Activated CD8-positive, alpha-beta memory T cell treated with anti-CD3 and anti-CD28 coated beads, Interleukin-2, amount 10 ng/mL, durations not matched to agents 7 days and 5 days (primary cell): ENCODE measurements around the gene LEFTY1. TPM values are rescaled to one million over a fixed set of nuclear protein-coding genes. Genes with fewer than 3 reads are reported as not detected.

ENCODE experiments used
- ATAC-seq: fragments of 150-1000 bp; cut with Tn5 transposase; one replicate; pipeline ENCODE4 v1.10.0; 2021; ENCODE audit warnings: moderate library complexity
- CTCF ChIA-PET: fragments of 350-600 bp; sonication (Branson Sonifier 250); formaldehyde crosslinking; loops from one replicate; lab custom pipeline; 2021; ENCODE audit warnings: antibody characterized with exemption; lab: Charles Lee
- DNase-seq: peaks from one replicate; pipeline ENCODE4 v3.0.0-alpha.2; 2020
- H3K27ac Mint-ChIP-seq: one replicate; pipeline ENCODE4 v1.8.0; 2021; ENCODE audit warnings: mild to moderate bottlenecking, mixed read lengths
- H3K27me3 Mint-ChIP-seq: one replicate; pipeline ENCODE4 v1.8.0; 2021; ENCODE audit warnings: mixed read lengths
- H3K36me3 Mint-ChIP-seq: one replicate; pipeline ENCODE4 v1.8.0; 2021; ENCODE audit warnings: mild to moderate bottlenecking, mixed read lengths
- H3K4me1 Mint-ChIP-seq: one replicate; pipeline ENCODE4 v1.8.0; 2021; ENCODE audit warnings: mixed read lengths
- H3K4me3 Mint-ChIP-seq: one replicate; pipeline ENCODE4 v1.8.0; 2021; ENCODE audit warnings: mild to moderate bottlenecking, moderate library complexity, mixed read lengths
- H3K9me3 Mint-ChIP-seq: one replicate; pipeline ENCODE4 v1.8.0; 2022; ENCODE audit warnings: low read depth, mixed read lengths
- total RNA-seq, 2 experiments: library from RNA; stranded (reverse); gene quantifications; one replicate each; pipeline ENCODE4 v1.2.3, GENCODE V29; 2021

Gene LEFTY1
- total RNA-seq, 2 experiments from 2014 or later = not detected

DNA sequence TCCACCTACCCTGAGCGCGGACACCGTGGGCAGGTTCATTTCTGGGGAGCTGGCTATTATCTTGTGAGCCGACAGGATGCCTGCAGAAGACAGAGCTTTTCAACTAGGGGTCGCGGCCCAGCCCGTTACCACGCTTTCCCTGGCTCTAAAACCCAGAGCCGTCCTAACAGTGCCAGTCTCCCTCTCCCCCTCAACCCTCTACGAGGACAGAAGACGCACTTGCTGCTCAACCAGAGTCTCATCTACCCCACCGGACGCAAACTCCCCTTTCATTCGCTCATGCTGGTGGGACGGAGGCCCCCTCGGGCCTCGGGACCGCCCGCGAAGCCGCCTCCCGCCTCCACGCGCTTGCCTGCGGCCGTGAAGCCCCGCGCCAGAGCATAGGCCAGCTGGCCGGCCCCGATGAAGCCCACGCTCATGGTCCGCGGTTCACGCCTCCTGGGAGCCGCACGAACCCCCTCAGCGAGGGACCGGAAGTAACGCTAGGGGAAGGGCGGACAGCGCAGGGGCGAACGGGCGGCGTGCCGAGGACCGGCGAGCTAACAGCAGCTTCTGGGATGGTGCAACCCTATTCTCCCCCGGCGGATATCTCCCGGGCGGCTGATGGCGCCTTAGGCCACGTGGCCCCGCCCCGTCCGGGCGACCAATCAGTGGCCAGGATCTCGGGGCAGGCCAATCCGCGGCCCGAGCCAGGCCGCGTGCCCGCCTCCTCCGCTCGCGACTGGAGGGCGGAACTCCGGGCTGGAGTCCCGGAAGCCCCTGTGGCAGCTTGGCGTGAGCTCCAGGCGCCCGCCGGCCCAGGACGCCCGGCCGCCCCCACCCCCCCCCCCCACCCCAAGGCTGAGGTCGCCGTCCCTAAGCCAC lies 35.0 kb upstream of the LEFTY1 start, which contains the start of gene PYCR2:
PYCR2 (minus strand) TSS at position 559 of the 864 bp plus-strand sequence; CDS start at position 419, 140 bp downstream.
- Mint-ChIP-seq H3K27me3 (no peaks in the 10 kb centered on the region), H3K4me1 (peaks cover 44% of the 10 kb centered on the region), H3K9me3 (no peaks in the 10 kb centered on the region), H3K27ac (peak within 1 kb of the TSS; percentile 93), H3K36me3 (peaks cover 19% of the 10 kb centered on the region), H3K4me3 (peak within 1 kb of the TSS; percentile 96)
- DNase-seq (peak; percentile 96), ATAC-seq (peak; percentile 99)
- CTCF ChIA-PET = interaction anchor here (0.6 to 8.3 kb wide), 18 partner anchors 9 to 1482 kb away, joined by 3 to 36 read pairs (median 5); partner anchors contain the start of genes SRP9 and TMEM63A

DNA sequence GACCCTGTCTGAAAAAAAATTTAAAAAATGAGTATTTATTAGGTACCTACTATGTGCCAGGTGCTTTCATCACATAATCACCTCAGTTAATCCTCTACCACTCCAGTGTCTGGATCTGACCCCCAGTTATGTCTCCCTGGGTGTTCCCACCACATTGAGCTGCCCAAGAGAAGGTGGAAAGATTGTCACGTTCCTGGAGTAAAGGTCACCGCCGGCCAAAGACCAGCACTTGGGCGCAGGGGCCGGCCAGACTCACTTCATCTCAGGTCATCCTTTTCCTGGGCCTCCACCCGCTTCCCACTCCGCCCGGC lies 34.4 kb upstream of the LEFTY1 start:
- DNase-seq (no peak), ATAC-seq (no peak)
- peaks cover 45% of the 10 kb centered on the region for H3K4me1 Mint-ChIP-seq
- CTCF ChIA-PET = interaction anchor here (0.6 to 8.3 kb wide), 14 partner anchors 12 to 1482 kb away, joined by 3 to 36 read pairs (median 5); partner anchors contain the start of genes SRP9 and TMEM63A
- peaks cover 22% of the 10 kb centered on the region for H3K36me3 Mint-ChIP-seq
- H3K4me3 Mint-ChIP-seq = peak overlapping the region; percentile 96
- peak overlapping the region; percentile 93 for H3K27ac Mint-ChIP-seq
- H3K27me3 Mint-ChIP-seq = no peaks in the 10 kb centered on the region
- H3K9me3 Mint-ChIP-seq = no peaks in the 10 kb centered on the region

DNA sequence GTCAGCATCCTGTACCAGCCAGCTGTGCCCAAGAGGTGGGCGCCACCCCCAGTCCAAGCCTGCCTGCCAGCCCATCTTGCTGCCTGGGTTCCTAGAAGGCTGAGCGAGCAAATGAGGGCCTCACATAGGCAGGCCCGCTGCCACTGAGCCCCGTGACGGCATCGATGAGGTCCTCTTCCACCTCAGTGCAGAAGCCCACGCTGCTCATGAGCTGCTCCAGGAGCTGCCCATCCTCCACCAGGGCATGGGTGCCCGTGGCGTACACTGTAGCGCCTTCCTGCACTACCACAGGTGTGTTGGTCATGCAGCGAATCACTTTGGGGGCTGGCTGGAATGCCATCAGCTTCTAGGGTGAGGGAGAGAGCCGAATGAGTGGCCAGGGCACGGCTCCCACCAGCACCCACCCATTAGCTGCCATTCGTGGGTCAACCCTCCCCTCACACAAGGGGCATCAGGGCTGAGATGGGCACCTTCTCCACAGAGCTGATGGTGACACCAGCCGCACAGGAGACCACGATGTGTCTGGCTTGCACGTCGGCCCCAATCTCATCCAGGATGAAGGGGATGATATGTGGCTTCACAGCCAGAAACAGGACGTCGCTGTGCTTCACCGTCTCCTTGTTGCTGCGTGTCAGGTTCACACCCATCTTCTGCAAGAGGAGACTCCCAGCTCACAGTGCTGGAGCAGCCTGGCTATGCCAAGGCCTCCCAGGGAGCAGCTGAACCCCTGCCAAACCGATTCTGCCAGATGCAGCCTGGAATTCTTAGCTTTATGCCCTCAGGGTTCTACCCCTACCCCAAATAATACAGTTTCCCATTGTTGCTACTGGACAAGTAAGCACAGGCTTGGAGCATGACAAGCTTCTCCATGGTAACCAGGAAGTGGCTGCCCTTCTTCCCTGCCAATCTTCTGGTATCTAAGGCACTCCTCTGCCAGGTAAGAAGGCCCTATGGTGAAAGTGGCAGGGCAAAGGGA lies 33.1 kb upstream of the LEFTY1 start:
- H3K36me3 Mint-ChIP-seq = peaks cover 31% of the 10 kb centered on the region
- no peak for ATAC-seq
- no peak for DNase-seq
- peaks cover 51% of the 10 kb centered on the region for H3K4me1 Mint-ChIP-seq
- H3K27ac Mint-ChIP-seq = no peak overlapping the region
- H3K27me3 Mint-ChIP-seq = no peaks in the 10 kb centered on the region
- no peak overlapping the region for H3K4me3 Mint-ChIP-seq
- no peaks in the 10 kb centered on the region for H3K9me3 Mint-ChIP-seq
- CTCF ChIA-PET = interaction anchor here (0.9 to 8.3 kb wide), 5 partner anchors 11 to 447 kb away, joined by 3 to 36 read pairs (median 3); partner anchors contain the start of gene SRP9

DNA sequence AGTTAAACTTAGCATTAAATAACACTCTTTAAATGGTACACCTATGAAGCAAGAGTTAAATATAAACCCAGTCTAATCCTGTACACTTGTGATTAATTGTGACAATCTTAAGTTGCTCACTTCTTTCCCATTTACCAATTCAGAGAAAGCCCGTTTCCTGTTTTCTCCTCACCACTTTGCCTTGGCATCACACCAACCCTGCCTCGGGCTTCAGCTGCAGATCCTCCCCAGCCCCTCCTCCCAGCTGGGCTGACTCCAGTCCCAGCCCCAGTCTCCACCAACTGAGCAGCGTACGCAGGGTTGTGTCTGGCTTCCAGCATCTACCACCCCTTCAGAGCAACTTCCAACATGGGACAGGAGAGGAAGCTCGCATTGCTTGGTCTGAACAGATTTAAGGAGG lies 31.0 kb upstream of the LEFTY1 start:
- no peaks in the 10 kb centered on the region for H3K9me3 Mint-ChIP-seq
- DNase-seq (no peak), ATAC-seq (no peak)
- H3K4me3 Mint-ChIP-seq = no peak overlapping the region
- no peaks in the 10 kb centered on the region for H3K27me3 Mint-ChIP-seq
- peaks cover 31% of the 10 kb centered on the region for H3K36me3 Mint-ChIP-seq
- CTCF ChIA-PET = interaction anchor here (1.2 to 8.3 kb wide), 2 partner anchors 9 to 445 kb away, joined by 3 to 36 read pairs; no protein-coding TSS in a partner anchor
- H3K27ac Mint-ChIP-seq = peak overlapping the region; percentile 64
- H3K4me1 Mint-ChIP-seq = peaks cover 44% of the 10 kb centered on the region

DNA sequence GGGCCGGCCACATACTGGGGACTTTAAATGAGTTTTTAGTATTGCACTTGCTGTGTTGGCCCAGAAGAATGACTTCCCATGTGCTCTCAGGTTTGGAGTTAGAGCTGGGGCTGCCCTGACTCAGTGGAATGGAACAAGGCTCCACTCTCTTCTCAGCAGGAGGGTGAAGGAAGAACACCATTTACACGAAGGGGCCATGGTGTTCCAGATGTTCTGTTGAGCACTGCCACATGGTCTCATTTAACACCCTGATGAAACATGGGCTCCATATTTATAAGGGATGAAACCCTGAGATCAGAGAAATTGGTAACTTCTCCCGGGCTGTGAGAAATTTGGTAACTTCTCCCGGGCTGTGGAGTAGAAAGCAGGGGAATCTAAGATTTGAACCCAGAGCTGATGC lies 29.3 kb upstream of the LEFTY1 start:
- peaks cover 37% of the 10 kb centered on the region for H3K4me1 Mint-ChIP-seq
- no peak overlapping the region for H3K27ac Mint-ChIP-seq
- DNase-seq (no peak), ATAC-seq (no peak)
- no peak overlapping the region for H3K4me3 Mint-ChIP-seq
- no peaks in the 10 kb centered on the region for H3K9me3 Mint-ChIP-seq
- no peaks in the 10 kb centered on the region for H3K27me3 Mint-ChIP-seq
- CTCF ChIA-PET = interaction anchor here (0.7 to 1.3 kb wide), 3 partner anchors 45 to 449 kb away, joined by 3 read pairs; no protein-coding TSS in a partner anchor
- H3K36me3 Mint-ChIP-seq = peaks cover 29% of the 10 kb centered on the region

DNA sequence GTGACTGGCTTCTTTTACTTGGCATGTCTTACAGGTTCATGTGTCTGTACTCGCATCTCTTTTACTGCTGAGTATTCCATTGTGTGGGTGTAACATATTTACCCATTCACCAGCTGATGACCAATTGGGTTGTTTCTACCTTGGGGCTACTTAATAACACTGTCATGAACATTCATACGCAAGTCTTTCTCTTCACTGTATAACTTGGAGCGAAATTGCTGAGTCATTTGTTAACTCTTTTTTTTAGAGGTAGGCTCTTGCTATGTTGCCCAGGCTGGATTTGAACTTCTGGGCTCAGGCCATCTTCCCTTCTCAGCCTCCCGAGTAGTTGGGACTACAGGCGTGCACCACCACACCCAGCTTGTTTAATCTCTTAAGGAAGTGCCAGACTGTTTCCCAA lies 28.6 kb upstream of the LEFTY1 start:
- Mint-ChIP-seq H3K4me3 (no peak overlapping the region), H3K27ac (peak overlapping the region; percentile 52), H3K4me1 (peaks cover 33% of the 10 kb centered on the region), H3K36me3 (peaks cover 29% of the 10 kb centered on the region), H3K9me3 (no peaks in the 10 kb centered on the region), H3K27me3 (no peaks in the 10 kb centered on the region)
- CTCF ChIA-PET = interaction anchor here (1.2 to 1.3 kb wide), 2 partner anchors 46 to 449 kb away, joined by 3 read pairs; no protein-coding TSS in a partner anchor
- DNase-seq (no peak), ATAC-seq (no peak)

DNA sequence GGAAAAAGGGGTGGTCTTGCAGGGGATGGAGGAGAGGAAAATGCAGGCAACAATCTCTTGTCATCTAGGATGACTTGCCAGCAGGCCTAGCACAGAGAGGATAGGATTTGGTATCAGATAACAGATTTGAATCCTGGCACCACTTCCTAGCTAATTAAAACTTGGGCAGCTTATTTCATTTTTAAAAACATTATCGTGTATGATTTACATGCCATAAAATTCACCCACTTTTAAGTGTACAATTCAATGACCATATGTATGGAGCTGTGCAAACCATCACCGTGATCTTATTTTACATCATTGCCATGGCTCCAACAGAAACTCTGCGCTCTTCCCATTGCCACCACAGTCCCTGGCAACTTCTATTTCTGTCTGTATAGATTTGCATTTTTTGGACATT lies 28.2 kb upstream of the LEFTY1 start:
- DNase-seq (no peak), ATAC-seq (no peak)
- Mint-ChIP-seq H3K9me3 (no peaks in the 10 kb centered on the region), H3K4me1 (peaks cover 29% of the 10 kb centered on the region), H3K27ac (no peak overlapping the region), H3K36me3 (peaks cover 29% of the 10 kb centered on the region), H3K4me3 (no peak overlapping the region), H3K27me3 (no peaks in the 10 kb centered on the region)
- CTCF ChIA-PET = interaction anchor here (1.2 to 1.3 kb wide), 2 partner anchors 46 to 448 kb away, joined by 3 read pairs; no protein-coding TSS in a partner anchor

DNA sequence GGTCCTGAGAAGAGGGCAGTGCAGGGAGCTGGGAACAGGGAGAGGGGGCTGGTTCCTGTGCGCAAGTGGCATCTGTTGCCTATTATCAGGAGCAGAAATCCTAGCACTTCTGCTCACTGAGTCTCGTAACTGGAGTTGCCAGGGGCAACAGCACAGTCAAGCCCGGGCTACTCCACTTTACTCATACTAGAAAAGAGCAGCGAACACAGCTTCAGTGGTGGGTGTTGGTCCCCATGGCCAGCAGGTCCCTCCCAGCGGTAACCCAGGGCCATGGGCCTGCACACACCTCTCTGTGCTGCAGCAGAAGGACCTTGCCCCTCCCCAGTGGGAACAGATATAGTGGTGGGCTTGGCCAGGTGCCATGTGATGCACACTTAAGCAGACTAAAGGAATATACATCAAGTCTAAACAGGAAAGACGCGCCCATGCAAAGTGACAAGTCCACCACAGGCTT lies 26.6 kb upstream of the LEFTY1 start:
- Mint-ChIP-seq H3K36me3 (peaks cover 25% of the 10 kb centered on the region), H3K4me1 (peaks cover 20% of the 10 kb centered on the region), H3K4me3 (no peak overlapping the region), H3K27ac (no peak overlapping the region), H3K9me3 (no peaks in the 10 kb centered on the region), H3K27me3 (no peaks in the 10 kb centered on the region)
- ATAC-seq (no peak), DNase-seq (no peak)
- CTCF ChIA-PET = interaction anchor here (1.0 to 1.1 kb wide), 2 partner anchors 138 to 441 kb away, joined by 3 to 5 read pairs; no protein-coding TSS in a partner anchor

DNA sequence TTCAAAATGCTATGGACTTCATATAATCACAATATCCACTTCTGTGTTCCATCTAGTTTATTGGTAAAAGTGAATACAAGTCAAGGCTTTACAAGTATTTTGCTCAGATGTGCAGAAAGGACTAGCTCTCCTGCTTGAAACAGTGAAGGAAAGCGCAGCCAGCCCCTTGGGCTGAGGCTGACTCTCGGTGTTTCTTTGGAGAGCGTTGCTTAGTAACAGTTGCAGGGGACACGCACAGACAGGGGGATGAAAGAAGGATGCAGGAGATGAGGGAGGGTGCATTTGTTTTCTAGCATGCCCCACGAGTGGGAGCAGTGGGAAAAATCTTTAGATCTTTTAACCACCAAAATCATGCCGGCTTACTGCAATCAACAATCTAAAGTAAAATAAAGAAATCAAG lies 26.0 kb upstream of the LEFTY1 start:
- Mint-ChIP-seq H3K27ac (no peak overlapping the region), H3K4me1 (peaks cover 14% of the 10 kb centered on the region), H3K36me3 (peaks cover 20% of the 10 kb centered on the region), H3K27me3 (no peaks in the 10 kb centered on the region), H3K4me3 (no peak overlapping the region), H3K9me3 (no peaks in the 10 kb centered on the region)
- ATAC-seq (no peak), DNase-seq (no peak)
- CTCF ChIA-PET = interaction anchor here (1.1 kb wide), 1 partner anchor 138 kb away, joined by 3 read pairs; no protein-coding TSS in a partner anchor

DNA sequence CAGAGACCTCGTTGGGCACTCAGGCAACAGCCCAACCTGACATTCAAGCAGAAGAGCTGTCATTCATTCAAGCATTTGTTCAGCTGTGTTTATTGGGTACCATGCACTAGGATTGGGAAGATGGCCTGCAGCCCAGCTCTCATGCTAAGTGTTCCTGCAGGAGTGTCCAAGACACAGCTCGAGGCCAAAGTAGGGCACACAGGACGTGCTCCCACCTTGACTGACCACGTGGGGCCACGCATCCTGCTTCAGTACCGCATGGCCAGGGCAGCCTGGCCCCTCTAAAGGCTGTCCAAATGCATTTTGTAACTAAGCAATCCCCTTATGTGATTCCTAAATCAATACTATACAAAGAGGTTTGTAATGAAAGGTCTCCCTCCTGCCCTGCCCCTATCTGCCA lies 25.4 kb upstream of the LEFTY1 start:
- ATAC-seq = no peak
- Mint-ChIP-seq H3K4me1 (peaks cover 10% of the 10 kb centered on the region), H3K27ac (no peak overlapping the region), H3K4me3 (no peak overlapping the region), H3K36me3 (peaks cover 15% of the 10 kb centered on the region), H3K9me3 (no peaks in the 10 kb centered on the region), H3K27me3 (no peaks in the 10 kb centered on the region)
- CTCF ChIA-PET = interaction anchor here (1.2 kb wide), 2 partner anchors 32 to 439 kb away, joined by 3 read pairs; partner anchors contain the start of gene TMEM63A
- no peak for DNase-seq

DNA sequence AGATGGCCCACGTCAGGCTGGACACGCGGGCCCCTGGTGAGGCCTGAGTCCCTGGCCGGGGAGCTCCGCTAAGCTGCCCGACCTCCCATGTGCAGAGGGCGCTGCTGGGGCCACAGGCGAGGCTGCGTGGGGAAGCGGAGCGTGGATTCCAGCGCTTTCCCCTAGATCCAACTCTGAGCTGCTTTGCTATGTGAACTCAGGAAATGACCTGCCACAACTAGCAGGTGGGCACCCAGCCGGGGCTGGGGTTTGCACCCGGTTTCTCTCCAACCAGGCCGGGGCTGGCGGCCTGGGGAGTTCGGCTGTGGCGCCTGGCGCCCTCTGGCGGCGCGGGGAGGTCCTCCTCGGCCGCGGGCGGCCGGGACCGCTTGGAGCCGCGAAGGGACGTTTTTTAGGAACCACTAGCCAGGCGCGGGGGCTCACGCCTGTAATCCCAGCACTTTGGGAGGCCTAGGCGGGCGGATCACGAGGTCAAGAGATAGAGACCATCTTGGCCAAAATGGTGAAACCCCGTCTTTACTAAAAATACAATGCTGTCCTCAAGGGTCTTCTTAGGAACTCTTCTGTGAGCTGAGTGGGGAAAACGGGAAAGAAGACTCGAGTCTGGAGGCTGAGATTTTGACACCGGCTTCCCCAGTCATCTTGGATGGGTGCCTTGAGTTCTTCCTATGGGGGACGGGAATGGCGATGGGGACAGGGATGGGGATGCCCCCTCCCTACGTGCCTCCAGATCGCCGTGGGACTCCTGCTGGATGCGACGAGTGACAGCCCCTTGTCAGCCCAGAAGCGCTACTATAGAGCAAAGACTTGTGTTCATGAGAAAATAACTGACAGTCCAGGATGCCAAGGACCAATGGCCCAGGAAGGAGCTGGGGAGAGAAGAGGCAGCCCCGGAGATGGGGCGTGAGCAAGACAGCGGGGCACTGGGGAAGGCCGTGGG lies 22.5 kb upstream of the LEFTY1 start:
- Mint-ChIP-seq H3K27me3 (no peaks in the 10 kb centered on the region), H3K4me1 (no peaks in the 10 kb centered on the region), H3K27ac (no peak overlapping the region), H3K4me3 (no peak overlapping the region), H3K36me3 (no peaks in the 10 kb centered on the region), H3K9me3 (no peaks in the 10 kb centered on the region)
- CTCF ChIA-PET = interaction anchor here (0.6 to 5.1 kb wide), 28 partner anchors 9 to 438 kb away, joined by 3 to 39 read pairs (median 4); partner anchors contain the start of genes EPHX1, PYCR2, SRP9 and TMEM63A
- DNase-seq (peak; percentile 74), ATAC-seq (peak; percentile 93)

DNA sequence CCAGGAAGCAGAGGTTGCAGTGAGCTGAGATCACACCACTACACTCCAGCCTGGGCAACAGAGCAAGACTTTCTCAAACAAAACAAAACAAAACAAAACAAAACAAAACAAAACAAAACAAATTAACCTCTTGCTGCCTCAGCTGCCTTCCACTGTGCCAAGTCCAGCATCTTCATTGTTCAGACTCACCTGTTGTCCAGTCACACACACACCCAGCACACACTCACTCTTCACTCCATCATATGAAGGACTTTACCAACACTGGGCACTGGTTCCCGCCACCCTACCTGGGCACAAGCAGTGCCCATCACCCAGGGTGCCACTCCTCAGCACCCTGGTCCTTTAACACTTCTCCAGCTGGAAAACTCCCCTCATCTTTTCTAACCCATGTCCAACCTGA lies 20.5 kb upstream of the LEFTY1 start:
- Mint-ChIP-seq H3K4me3 (no peak overlapping the region), H3K36me3 (no peaks in the 10 kb centered on the region), H3K4me1 (no peaks in the 10 kb centered on the region), H3K9me3 (no peaks in the 10 kb centered on the region), H3K27me3 (no peaks in the 10 kb centered on the region), H3K27ac (no peak overlapping the region)
- CTCF ChIA-PET = interaction anchor here (1.3 to 5.1 kb wide), 5 partner anchors 12 to 433 kb away, joined by 3 to 39 read pairs (median 34); partner anchors contain the start of genes PYCR2 and TMEM63A
- DNase-seq (no peak), ATAC-seq (no peak)
